SK-N-SH treated with all-trans-retinoic acid at 6 μM for 48 hours (cell line): ENCODE results near the gene SHLD3.

Experiments
- CREB5 ChIP-seq: fragments of 250-450 bp; sonication (Bioruptor Pico); IDR thresholded peaks from 2 replicates; pipeline ENCODE4 v1.5.1; 2020; ENCODE audit warnings: low read depth, mild to moderate bottlenecking, moderate library complexity
- ESRRG ChIP-seq: fragments of 250-450 bp; sonication (Bioruptor Pico); IDR thresholded peaks from 2 replicates; pipeline ENCODE4 v1.6.1; 2021; ENCODE audit warnings: mild to moderate bottlenecking
- ZC3H10 ChIP-seq: fragments of 250-450 bp; sonication (Bioruptor Pico); IDR thresholded peaks from 2 replicates; pipeline ENCODE4 v1.5.1; 2021; ENCODE audit warnings: mild to moderate bottlenecking, moderate library complexity
- ZNF565 ChIP-seq: fragments of 450-650 bp; formaldehyde crosslinking; conservative IDR thresholded peaks from 2 replicates; pipeline ENCODE4 v1.5.0; 2020; ENCODE audit warnings: low read depth, mild to moderate bottlenecking, moderate library complexity

- TF ChIP-seq CREB5 (CRISPR knock-in tag) (no peak), ESRRG (CRISPR knock-in tag) (no peak), ZC3H10 (no peak), ZNF565 (CRISPR knock-in tag) (no peak)
These were observed 13.3 kb upstream of the SHLD3 start for GRCh38 chr5:65611524-65611923.
